GM21515 (cell line): Measurements from ENCODE around the gene CLDN8.

Experiments
- ATAC-seq: cut with Tn5 transposase; IDR thresholded peaks from one replicate; pipeline ENCODE4 v1.9.1; 2021; ENCODE audit not compliant: unreplicated experiment

CLDN8 gene

DNA sequence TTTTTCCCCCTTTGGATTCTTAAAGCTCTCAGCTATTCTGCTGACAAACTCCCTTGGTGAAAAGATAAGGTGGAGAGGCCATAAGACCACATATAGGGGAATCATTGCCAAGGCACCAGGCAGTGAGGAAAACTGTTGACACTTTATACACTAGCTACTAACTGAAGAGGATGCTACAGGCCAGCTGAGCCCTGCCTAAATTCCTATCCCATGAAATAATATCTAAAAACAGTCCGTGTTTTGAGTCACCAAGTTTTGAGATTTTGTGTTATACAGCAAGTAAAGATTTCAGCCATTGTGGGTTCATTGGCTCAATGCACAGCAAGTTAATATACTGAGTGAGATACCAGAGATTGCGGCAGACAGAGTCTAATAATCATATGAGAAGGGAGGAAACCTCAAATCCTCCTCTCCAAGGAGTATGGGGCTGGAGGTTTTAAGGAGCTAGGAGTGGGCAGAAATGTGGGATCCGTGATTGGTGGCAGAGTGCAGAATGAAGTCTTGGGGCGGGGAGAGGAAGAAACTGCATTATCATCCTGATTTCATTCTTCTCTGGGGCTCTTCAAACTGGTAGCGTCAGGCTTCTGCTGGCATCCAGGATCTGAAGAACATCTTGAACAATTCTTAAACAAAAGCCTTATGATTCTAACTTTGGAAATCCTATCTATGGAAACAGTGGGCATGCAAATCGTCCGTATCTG, 9.2 kb downstream of the CLDN8 start:
- no peak for ATAC-seq

DNA sequence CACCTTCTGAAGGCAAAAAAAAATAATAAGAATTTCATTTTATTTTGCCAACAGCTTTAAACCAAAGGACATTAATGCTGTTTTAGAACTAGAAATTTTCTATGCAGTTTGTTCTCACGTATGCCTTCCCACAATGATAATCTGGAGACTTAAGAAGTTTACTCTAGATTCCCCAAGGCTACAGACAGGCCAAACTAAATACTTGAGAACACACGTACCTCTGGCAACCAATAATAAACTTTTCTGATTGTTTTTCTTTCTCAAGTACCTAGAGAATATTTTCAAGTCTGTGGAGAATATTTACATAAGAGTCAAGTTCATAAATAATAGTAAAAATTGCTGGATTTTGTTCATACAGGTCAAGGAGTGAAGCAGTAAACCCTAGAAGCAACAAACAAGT, 15.9 kb downstream of the CLDN8 start:
- no peak for ATAC-seq

DNA sequence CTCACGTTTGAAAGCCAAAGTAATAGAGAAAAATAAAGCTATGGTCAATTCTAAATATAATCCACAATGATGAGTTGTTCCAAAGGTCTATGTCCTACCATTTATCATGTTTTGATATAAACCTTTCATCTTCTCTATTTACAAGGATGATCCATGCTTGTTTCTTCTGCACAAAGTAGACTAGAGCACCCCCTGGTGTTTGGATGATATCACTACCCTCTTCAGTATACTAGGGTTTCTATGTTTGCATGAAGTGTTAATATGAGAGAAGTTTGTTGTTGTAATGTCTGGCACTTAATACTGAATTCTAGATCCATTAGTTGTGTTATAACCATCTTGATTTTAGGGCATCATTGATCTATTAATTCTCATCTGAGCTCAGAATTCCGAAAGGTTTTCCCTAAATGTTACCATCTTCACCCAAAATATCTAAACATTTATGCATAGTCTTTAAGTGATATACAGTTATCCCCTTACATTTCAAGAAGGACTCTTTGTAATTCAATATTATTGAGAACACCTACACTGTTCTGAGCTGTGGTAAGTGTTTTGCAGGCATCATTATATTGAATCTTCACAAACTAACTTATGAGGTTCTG, 21.1 kb downstream of the CLDN8 start:
- no peak for ATAC-seq

DNA sequence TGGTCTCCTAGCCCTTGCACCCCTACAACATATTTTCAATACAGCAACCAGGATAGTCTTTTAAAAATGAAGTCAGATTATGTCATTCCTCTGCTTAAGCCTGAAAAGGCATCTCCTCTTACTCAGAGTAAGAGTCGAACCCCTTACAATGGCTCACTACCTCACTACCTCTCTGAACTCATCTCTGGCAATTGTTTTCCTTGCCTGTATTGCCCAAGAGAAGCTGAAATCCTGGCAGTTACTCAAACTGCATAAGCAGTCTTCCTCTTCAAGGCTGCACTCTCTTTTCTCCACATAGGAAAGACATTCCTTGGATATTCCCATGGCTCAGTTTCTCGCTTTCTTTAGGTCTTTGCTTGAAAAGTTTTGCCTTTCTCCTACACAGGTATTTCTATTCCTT, 22.7 kb downstream of the CLDN8 start:
- no peak for ATAC-seq

DNA sequence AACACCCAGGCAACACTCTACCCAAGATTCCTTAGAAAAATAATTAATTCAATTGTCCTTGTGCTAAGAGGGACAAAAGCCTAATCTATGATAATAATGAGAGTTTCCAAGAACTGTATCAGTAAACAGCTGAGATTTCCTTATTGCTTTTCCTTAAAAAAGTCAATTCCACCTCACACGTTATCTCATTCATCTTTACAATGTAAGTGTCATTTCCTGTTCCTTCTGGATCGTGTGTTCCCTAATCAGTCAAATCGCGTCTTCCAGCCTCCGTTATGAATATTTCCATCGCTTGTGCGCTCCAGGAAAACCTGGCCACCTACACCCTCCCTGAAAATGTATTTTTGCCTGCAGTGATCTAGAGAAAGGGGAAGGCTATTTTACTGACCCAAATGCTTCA, 25.3 kb downstream of the CLDN8 start:
- no peak for ATAC-seq

DNA sequence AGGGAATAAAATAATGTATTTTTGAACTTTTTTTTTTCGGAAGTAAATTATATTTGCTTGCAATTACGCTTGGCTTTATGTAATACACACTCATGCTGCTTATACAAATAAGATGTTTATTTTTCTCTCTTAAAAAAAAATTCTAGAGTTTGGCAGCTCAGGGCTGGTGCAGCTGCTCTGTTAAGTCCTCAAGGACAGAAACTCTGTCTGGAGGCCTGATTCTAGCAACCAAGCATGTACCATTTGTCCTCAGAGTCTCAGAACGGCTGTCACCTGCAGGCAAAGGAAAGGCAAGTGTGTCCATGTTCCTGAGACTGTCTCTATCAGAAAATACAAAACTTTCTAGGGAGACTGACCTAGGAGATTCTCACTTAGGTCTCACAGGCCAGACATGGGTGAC, 26.1 kb downstream of the CLDN8 start:
- no peak for ATAC-seq

DNA sequence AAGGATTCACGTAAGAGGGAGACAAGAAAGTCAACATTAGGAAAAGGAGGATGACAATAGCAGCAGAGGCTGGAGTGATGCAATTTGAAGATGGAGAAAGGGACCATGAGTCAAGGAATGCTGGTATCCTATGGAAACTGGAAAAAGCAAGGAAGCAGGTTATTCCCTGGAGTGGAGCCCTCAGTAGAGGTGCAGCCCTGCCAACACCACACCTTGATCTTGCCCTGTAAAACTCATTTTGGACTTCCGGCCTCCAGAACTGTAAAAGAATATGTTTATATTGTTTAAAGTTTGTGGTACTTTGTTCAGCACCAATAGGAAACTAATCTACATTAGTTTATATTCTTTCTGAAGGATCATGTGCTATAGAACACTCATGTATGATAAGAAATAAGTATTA, 29.7 kb downstream of the CLDN8 start:
- no peak for ATAC-seq

DNA sequence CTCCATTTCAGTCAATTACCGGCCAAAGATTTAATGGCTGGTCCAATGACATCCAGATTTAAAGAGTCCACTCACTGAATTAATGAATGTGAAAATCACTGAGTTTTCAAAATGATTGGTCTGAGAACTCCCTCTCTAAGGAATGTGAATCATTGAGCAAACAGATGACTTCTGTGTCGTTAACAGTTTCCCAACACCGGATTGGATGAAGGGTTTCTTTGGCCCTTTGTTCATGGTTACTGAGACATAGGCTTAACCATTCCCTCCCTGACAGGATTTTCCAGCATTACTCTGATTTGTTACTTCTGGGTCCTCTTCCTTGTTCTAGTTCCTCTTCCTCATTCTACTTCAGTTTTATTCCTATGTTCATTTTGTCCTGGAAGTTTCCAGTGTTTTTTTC, 47.8 kb downstream of the CLDN8 start:
- no peak for ATAC-seq

DNA sequence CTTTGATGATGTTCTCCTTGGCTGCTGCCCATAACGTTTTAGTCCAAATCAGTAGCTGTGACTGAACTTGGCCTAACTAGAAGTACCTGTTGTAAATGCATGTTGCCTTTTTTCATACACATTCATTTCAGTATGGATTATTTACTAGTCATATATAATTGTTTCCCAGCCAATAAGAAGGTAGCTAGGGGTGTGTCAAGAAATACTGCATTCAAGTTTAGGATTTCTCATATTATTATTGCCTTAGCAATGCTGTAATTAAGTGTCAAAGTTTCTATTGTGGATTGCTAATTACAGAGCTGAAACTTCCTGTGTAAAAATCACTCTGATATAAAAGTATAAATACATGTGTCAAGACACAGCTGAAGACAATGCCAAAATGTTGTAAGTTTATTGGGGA, 49.2 kb downstream of the CLDN8 start, which contains the start of gene CLDN17:
CLDN17 (minus strand) TSS at position 101 of the 400 bp plus-strand sequence. CDS start 188 bp downstream, outside the sequence.
- no peak for ATAC-seq

DNA sequence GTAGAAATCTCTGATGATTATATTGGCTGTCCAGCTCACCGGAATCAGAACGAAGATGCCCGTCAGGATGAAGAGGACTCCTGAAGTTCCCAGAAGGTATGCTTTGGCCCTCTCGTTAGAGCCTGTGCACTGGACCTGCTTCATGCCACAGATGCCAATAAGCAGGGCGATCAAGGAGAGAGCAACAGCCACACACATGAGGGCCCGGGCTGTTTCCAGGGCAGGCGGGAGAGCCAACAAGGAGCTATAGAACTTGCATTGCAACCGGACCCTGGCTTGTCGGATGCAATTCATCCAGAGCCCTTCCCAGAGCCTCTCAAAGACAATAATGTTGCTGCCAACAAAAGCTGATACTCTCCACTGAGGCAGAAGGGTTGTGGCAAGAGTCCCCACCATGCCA, 49.7 kb downstream of the CLDN8 start:
- no peak for ATAC-seq

DNA sequence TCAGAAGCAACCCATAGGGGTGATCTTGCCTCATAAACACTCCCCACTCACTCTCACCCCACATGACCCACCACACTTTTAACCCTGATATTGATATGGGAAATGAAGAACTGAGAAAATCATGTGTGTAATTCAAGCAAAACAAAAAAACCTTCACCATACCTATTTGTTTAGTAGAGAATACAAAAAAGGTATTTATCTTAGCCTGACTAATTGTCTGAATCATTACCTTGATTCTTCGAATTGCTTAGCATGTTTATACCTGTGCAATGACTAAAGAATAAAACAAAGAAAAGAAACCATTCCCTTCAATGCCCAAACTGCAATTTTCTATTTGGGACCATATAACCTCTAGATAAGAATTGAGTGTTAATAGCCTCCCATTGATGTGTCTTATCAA, 51.1 kb downstream of the CLDN8 start:
- no peak for ATAC-seq
